ENCODE data around the gene KANSL1.
A peak's percentile ranks its signal among the peaks of the same experiment; 100 is the strongest.

The KANSL1 gene

DNA sequence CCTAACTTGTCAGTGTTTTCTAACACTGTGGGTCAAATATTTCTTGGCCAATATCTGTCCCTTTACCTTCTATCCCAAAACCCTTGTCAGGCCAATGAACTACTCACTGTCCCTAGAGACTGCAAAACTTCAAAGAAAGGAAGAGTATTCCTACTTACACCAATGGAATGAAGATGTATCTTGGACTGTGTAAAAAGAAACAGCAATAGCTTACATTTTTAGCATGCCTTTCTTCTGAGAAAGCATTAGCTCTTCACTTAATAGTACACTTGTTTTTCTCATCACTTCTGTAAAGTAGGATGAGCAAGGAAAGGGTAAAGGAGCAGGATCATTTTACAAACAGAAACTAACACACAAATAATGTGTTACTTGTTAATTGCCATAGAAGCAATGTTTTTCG is 120.2 kb downstream of the KANSL1 start:
- DNase-seq: no peak

DNA sequence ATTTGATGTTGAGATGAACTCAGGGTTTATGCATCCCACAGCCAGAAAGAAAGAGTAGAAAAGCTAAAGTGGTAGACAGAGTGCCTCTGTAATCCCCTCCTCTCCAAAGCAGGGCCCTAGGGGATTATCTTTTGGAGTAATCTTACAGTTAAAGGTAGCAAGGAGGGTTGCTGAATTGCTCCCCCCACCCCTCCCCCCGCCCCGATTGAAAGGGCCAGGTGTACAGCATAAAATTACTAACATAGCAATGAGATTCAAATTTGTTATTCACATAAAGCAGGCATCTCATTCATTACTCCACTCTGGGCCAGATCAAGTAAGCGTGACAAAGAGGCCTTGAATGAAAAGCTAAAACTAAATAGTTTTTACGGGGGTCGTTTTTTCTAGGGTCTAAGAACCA is 121.4 kb downstream of the KANSL1 start:
- no peak for DNase-seq

GRCh38 chr17:46064460-46064859 is 128.8 kb downstream of the KANSL1 start:
- DNase-seq: no peak

DNA sequence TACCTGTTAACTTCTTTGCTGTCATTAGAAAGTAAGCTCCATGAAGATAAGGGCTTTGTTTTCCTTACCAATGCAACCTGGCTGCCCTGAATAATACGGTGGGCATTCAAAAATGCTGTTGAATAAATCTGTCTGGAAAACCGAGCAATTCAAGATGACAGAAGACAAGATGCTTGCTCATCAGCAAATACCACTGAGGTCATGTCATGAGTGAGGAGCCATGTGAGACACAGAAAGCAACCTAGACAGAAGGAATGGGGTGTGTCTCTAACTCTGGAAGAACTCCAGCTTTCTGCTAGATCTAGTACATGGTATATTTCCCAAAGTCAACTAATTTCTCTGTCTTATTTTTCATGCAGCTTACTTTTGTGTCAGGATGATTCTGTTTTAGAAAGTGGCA is 130.0 kb downstream of the KANSL1 start:
- DNase-seq: no peak

- peak; percentile 14 for DNase-seq
Measured at GRCh38 chr17:46061435-46061834, 131.8 kb downstream of the KANSL1 start.

DNA sequence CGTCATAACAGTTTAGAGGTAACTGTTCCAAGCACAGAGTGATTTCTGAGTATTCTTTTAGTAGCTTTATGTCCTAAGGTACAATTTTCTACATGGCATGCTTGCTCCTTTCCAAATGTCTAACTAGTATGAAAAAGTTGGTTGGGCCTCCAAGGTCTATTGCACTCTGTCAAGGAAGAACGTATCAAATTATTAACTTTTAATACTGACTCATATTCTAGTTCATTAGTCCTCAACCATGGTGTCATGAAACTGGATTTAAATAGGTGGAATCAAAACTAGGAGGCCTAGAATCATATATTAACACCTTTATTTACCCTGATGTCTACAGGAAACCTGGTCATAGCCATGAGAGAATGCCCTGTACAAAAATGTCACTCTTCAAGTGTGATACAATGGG is 132.8 kb downstream of the KANSL1 start:
- no peak for DNase-seq

- no peak for DNase-seq
Measured at GRCh38 chr17:46059486-46059885, 133.7 kb downstream of the KANSL1 start.

GRCh38 chr17:46057366-46057765 is 135.9 kb downstream of the KANSL1 start:
- no peak for DNase-seq

DNA sequence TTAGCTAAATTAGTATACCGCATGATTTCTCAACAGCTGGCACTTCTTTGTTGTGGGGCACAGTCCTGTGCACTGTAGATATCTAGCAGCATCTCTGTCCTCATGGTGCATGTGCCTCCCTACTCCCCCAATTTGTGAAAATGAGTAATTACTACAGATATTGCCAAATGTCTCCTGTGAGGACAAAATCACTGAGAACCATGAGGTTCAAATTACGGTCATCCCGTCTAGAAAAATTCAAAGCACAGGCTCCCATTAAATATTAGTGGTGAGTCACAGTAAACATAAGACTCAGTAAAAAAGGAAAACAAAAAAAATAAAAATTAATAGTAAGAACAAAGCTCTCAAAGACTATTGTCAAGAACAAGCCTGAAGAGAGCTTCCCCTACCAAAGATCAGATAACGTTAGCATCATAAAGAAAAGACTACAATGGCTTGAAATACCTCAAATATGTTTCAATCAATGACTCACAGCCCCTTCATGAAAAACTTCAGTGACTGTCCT is 136.4 kb downstream of the KANSL1 start:
- DNase-seq: no peak

- no peak for DNase-seq
Measured at GRCh38 chr17:46053911-46054534, 139.2 kb downstream of the KANSL1 start.

DNA sequence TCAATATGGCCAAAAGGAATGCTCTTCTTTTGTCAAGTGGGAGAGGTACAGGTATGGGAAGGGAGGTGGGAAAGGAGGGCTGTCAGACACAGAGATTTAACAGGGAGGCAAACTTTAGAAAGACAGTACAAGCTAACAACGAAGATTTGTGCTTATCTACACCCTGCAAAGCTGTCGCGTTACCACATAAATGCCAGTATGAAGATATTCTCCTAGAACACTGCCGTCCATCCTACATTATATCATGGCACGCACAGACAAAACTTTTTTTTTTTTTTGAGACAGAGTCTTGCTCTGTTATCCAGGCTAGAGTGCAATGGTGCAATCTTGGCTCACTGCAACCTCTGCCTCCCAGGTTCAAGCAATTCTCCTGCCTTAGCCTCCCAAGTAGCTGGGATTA is 143.6 kb downstream of the KANSL1 start:
- no peak for DNase-seq

DNA sequence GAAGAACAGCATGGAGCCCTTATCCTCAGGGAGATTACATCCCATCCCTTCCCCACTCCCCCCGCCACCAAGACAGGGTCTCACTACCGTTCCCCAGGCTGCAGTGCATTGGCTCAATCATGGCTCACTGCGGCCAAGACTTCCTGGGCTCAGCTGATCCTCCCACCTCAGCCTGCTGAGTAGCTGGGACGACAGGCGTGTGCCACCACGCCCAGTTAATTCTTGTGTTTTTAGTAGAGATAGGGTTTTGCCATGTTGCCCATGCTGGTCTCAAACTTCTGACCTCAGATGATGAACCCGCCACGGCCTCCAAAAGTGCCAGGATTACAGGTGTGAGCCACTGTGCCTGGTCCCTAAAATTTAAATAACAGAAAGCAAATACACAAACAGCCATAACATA is 145.4 kb downstream of the KANSL1 start:
- no peak for DNase-seq

DNA sequence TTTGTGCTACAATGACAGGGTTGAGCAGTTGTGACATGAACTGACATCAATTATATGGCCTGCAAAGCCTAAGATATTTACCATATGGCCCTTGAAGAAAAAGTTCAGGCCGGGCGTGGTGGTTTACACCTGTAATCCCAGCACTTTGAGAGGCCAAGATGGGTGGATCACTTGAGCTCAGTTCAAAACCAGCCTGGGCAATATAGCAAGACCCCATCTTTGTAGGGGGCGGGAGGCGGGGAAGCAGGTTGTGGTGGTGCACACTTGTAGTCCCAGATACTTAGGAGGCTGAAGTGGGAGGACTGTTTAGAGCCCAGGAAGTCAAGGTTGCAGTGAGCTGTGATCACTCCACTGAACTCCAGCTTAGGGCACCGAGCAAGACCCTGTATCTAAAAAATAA is 145.8 kb downstream of the KANSL1 start:
- no peak for DNase-seq

- DNase-seq: no peak
Measured at GRCh38 chr17:46046957-46047356, 146.3 kb downstream of the KANSL1 start.

DNA sequence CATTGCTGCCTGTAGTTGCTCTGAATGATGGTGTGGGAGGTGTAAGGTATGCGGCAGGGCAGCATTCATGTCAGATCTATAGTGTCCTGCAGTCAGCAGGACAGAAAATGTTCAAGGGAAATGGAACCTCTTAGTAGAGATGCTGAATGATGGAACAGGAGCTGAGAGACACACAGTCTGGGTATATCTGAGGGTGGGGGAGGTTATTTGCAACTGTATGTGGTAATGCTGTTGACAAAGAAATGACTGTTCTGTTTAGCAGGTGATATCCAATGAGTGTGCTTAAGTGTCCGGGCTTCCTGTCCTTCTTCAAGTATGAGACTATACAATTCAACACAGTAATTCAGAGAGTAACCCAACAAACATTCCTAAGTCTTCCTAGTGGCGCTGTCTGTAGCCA is 147.6 kb downstream of the KANSL1 start:
- DNase-seq: no peak

DNA sequence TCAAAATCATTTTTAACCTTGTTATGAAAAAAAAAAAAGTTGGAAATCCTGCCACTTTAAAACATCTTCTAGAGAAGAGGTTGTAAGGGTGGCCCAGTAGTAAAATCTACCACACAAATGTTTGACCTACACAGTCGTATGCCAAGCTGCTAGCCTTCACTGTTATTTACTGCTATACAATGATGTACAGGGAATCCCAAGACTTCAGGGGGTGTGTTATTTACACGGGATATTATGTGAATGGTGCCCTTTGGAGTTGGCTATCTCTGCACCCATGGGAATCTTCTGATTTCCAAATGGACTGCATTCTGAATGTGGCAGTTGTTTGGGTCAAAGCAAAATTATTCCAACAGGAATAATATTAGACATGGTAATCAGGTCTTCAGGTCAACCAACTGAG is 148.2 kb downstream of the KANSL1 start:
- no peak for DNase-seq

GRCh38 chr17:46044286-46044928 is 148.8 kb downstream of the KANSL1 start:
- peak; percentile 73 for DNase-seq

GRCh38 chr17:46043606-46044005 is 149.6 kb downstream of the KANSL1 start:
- DNase-seq: no peak

DNA sequence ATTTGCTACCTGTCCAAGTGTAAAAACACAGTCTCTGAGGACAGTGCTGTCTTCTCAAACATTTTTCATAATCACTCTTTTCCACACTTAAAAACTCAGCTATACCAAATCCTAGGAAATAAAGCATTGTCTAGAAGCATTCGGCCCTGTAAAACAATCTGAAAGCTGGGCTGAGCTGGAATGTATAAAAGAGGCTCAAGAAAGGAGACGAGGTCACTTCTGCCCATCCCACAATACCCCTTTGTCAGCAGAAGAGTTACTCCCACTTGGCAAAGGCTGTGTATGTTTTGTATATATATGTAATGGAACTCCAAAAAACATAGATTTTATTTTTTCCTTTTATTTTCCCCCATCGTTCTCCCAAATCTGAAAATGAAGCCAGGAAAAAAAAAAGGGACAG is 150.3 kb downstream of the KANSL1 start:
- DNase-seq: no peak

GRCh38 chr17:46042246-46042645 is 151.0 kb downstream of the KANSL1 start:
- no peak for DNase-seq

GRCh38 chr17:46039592-46040186 is 153.5 kb downstream of the KANSL1 start:
- no peak for DNase-seq

DNA sequence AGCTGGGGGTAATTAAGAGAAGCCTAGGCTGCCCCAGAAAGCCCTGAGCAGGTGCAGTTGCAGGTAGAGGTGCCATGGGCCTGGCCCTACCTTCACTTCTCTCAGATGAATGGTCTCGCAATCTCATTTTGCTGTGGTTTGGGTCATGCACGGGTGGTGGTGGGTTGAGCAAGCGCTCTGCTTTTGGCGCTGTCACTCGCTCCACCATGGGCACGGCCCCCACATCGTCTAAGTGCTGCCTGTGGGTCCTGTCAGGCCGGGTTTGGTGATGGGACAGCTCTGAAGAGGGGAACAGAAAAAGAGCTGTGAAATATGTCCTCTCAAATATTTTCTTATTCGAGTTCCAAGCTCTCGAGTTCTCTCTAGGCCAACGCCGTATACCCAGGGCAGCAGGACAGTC is 154.3 kb downstream of the KANSL1 start:
- DNase-seq: no peak

GRCh38 chr17:46038414-46038813 is 154.8 kb downstream of the KANSL1 start:
- no peak for DNase-seq

GRCh38 chr17:46037722-46038255 is 155.4 kb downstream of the KANSL1 start:
- no peak for DNase-seq
